K562 (cell line): ENCODE results near the gene TMEM41B. TPM values are rescaled to one million over a fixed set of nuclear protein-coding genes. Genes with fewer than 3 reads are reported as not detected.
A peak's percentile ranks its signal among the peaks of the same experiment; 100 is the strongest.

Source experiments
- ATAC-seq: fragments of 200-7000 bp; cut with Tn5 transposase; 3 replicates; pipeline ENCODE4 v1.9.1; 2020; ENCODE audit warnings: moderate library complexity
- BruUV-seq: library from RNA; stranded (reverse); fragments of 400-500 nt; replicated peaks from 2 replicates; lab custom pipeline; 2021; lab: Mats Ljungman, UMichigan
- CTCF ChIA-PET: fragments of 300-600 bp; formaldehyde crosslinking; extraction: SDS; loops from one replicate; lab custom pipeline; 2021; ENCODE audit warnings: low intra/inter-chr PET ratio; lab: Yijun Ruan, JAX
- POLR2A ChIA-PET: fragments of 300-600, 350-650 bp; sonication (Branson Sonifier 250); formaldehyde crosslinking; extraction: SDS; loops from one replicate; lab custom pipeline; 2021; ENCODE audit warnings: antibody characterized with exemption, inconsistent platforms; lab: Yijun Ruan, JAX
- DNase-seq, 4 experiments: peaks; one replicate each; pipeline versions ENCODE4 v3.0.0 to v3.0.0-alpha.2; 2011 to 2018; ENCODE audit warnings: low spot score in 3 of 4, mixed read lengths in 3 of 4; ENCODE audit errors: extremely low read depth in 1 of 4
- FAIRE-seq: peaks from 2 replicates; lab custom pipeline; 2011; peaks lifted over from hg19 to GRCh38; lab: Jason Lieb, UNC
- H2AFZ ChIP-seq: 2 replicates; pipeline ENCODE4 v1.6.0; 2011; ENCODE audit warnings: low read depth, low read length, control low read depth, inconsistent platforms
- H3K27ac ChIP-seq: fragments of 200-600 bp; 3 replicates; pipeline ENCODE4 v1.8.0; 2011; ENCODE audit warnings: low read depth, mild to moderate bottlenecking, control low read depth, inconsistent platforms, low read length, moderate library complexity, mixed read lengths; ENCODE audit errors: extremely low read depth
- H3K27me3 ChIP-seq, 2 experiments: fragments of 300-600 bp in 1 of 2; 2 replicates in 1 of 2; 3 replicates in 1 of 2; pipeline versions ENCODE4 v1.6.0 to v1.8.0; 2011; ENCODE audit warnings: inconsistent platforms in 2 of 2, low read length in 2 of 2, mild to moderate bottlenecking in 1 of 2, mixed read lengths in 1 of 2, moderate library complexity in 1 of 2; ENCODE audit not compliant: control insufficient read depth in 2 of 2, insufficient read depth in 2 of 2
- H3K36me3 ChIP-seq: fragments of 300-600 bp; 3 replicates; pipeline ENCODE4 v1.8.0; 2011; ENCODE audit warnings: mild to moderate bottlenecking, low read length, inconsistent platforms; ENCODE audit not compliant: control insufficient read depth, insufficient read depth
- H3K4me1 ChIP-seq, 2 experiments: fragments of 200-600 bp in 1 of 2; replicated peaks in 1 of 2; 2 replicates in 1 of 2; 3 replicates in 1 of 2; pipeline versions ENCODE4 v1.5.1 to v1.8.0; 2011; ENCODE audit warnings: inconsistent platforms in 2 of 2, low read length in 2 of 2, mild to moderate bottlenecking in 1 of 2, mixed read lengths in 1 of 2, moderate library complexity in 1 of 2; ENCODE audit not compliant: control insufficient read depth in 2 of 2, insufficient read depth in 2 of 2
- H3K4me2 ChIP-seq: 2 replicates; pipeline ENCODE4 v1.6.1; 2011; ENCODE audit warnings: low read length, control low read depth, inconsistent platforms, mixed read lengths; ENCODE audit not compliant: insufficient read depth
- H3K4me3 ChIP-seq: fragments of 200-600 bp; sonication (generic), shearing (Covaris generic); 2 replicates; pipeline ENCODE4 v1.5.1; 2016; ENCODE audit warnings: control low read depth, inconsistent platforms
- H3K79me2 ChIP-seq: fragments of 200-600 bp; 3 replicates; pipeline ENCODE4 v1.8.0; 2011; ENCODE audit warnings: low read length, inconsistent platforms; ENCODE audit not compliant: control insufficient read depth, insufficient read depth
- H3K9ac ChIP-seq, 2 experiments: 2 replicates each; pipeline versions ENCODE4 v1.6.0 to v1.6.1; 2011; ENCODE audit warnings: low read depth in 2 of 2, low read length in 2 of 2, control low read depth in 1 of 2, inconsistent platforms in 1 of 2, mild to moderate bottlenecking in 1 of 2, mixed read lengths in 1 of 2; ENCODE audit not compliant: insufficient read depth in 1 of 2
- H3K9me1 ChIP-seq: one replicate; pipeline ENCODE4 v1.6.0; 2011; ENCODE audit warnings: inconsistent platforms, mild to moderate bottlenecking, low read length, moderate library complexity; ENCODE audit not compliant: control insufficient read depth, insufficient read depth
- H3K9me3 ChIP-seq: replicated peaks from 2 replicates; pipeline ENCODE4 v1.5.1; 2011; ENCODE audit warnings: low read depth, low read length, inconsistent platforms; ENCODE audit not compliant: control insufficient read depth, insufficient read depth
- H4K20me1 ChIP-seq: replicated peaks from 2 replicates; pipeline ENCODE4 v1.6.1; 2011; ENCODE audit warnings: low read length, inconsistent platforms, mixed read lengths; ENCODE audit not compliant: control insufficient read depth, insufficient read depth
- CBX2 ChIP-seq: fragments of 200-600 bp; sonication (generic); IDR thresholded peaks from one replicate; pipeline ENCODE4 v1.6.1; 2012; ENCODE audit warnings: mild to moderate bottlenecking, low read length, inconsistent platforms; ENCODE audit not compliant: insufficient read depth, poor library complexity, severe bottlenecking
- CHD1 ChIP-seq: fragments of 200-600 bp; sonication (generic); IDR thresholded peaks from one replicate; pipeline ENCODE4 v1.6.1; 2012; ENCODE audit warnings: mild to moderate bottlenecking, moderate library complexity, low read length, inconsistent platforms
- GATAD2A ChIP-seq: fragments of 450-650 bp; IDR thresholded peaks from 2 replicates; pipeline ENCODE4 v1.6.1; 2017
- IFI16 ChIP-seq: fragments of 250-450 bp; sonication (Bioruptor Pico); IDR thresholded peaks from 2 replicates; pipeline ENCODE4 v2.1.2; 2022; ENCODE audit warnings: mild to moderate bottlenecking, inconsistent platforms
- LARP7 ChIP-seq: fragments of 450-650 bp; IDR thresholded peaks from 2 replicates; pipeline ENCODE4 v1.6.1; 2016
- MBD1 ChIP-seq: fragments of 250-450 bp; sonication (Bioruptor Pico); IDR thresholded peaks from 2 replicates; pipeline ENCODE4 v1.8.0; 2022; ENCODE audit warnings: inconsistent platforms
- PHTF2 ChIP-seq: fragments of 250-450 bp; sonication (Bioruptor Pico); IDR thresholded peaks from 2 replicates; pipeline ENCODE4 v1.5.0; 2021; ENCODE audit warnings: mild to moderate bottlenecking
- SP2 ChIP-seq: IDR thresholded peaks from 2 replicates; pipeline ENCODE4 v1.6.1; 2011; ENCODE audit warnings: mild to moderate bottlenecking, low read depth, low read length, moderate library complexity; ENCODE audit not compliant: poor library complexity, severe bottlenecking; ENCODE audit errors: extremely low read depth
- ZNF197 ChIP-seq: fragments of 200-800 bp; sonication (Bioruptor generic); IDR thresholded peaks from 2 replicates; pipeline ENCODE4 v1.6.1; 2016; ENCODE audit warnings: low read depth, missing genetic modification characterization, missing compliant biosample characterization
- ZNF512 ChIP-seq: IDR thresholded peaks from 2 replicates; pipeline ENCODE4 v1.6.1; 2016; ENCODE audit warnings: missing genetic modification characterization, missing compliant biosample characterization
- WGBS: fragments of 100-300 bp; shearing (Covaris generic); methylation state at CpG from one replicate; pipeline ENCODE4 v1.1.6; 2016; ENCODE audit warnings: low coverage, mixed read lengths; ENCODE audit not compliant: insufficient coverage; ENCODE audit errors: missing lambda C conversion rate; 5-methylcytosine and 5-hydroxymethylcytosine counted together
- in situ Hi-C: fragments of 300-500 bp; cut with MboI; formaldehyde crosslinking; loops from 4 replicates; pipeline ENCODE4 v1.15.0; 2018; ENCODE audit warnings: inconsistent platforms, mixed read lengths
- intact Hi-C: fragments of 100-400 bp; cut with micrococcal nuclease; formaldehyde crosslinking; loops from 2 replicates; pipeline ENCODE4 v1.14.2; 2022
- polyA plus RNA-seq, 8 experiments: library from polyadenylated mRNA; depleted of rRNA in 4 of 8; stranded (reverse) in 5 of 8; unstranded in 3 of 8; fragments of >200 nt; fragmentation: Nextera tagmentation in 2 of 8; fragmentation: Illumina TruSeq in 1 of 8; extraction: Ambion mirVana in 2 of 8; extraction: Trizol in 1 of 8; gene quantifications; 2 replicates each; pipeline versions ENCODE4 v1.2.1 to v1.2.3, GENCODE V29; 2011 to 2014; ENCODE audit warnings: inconsistent platforms in 1 of 8, missing spikeins in 1 of 8
- total RNA-seq, 7 experiments: library from RNA; depleted of rRNA in 6 of 7; stranded (reverse); fragments of >200 nt in 6 of 7; fragmentation: Illumina TruSeq in 2 of 7; extraction: Trizol in 2 of 7; gene quantifications; 2 replicates each; pipeline versions ENCODE4 v1.2.1 to v1.2.3, GENCODE V29; 2011 to 2021; ENCODE audit warnings: low replicate concordance in 1 of 7

Gene TMEM41B
- total and polyA plus RNA-seq, 9 of the 15 experiments (the other 6 are each of a cell fraction or from before 2014, with no cell fraction given), result 17.1 to 89.6 (median 48.7) TPM

GRCh38 chr11:9316334-9316733 lies 1.9 kb upstream of the TMEM41B start:
- POLR2A ChIA-PET, result interaction anchor here (0.5 to 2.1 kb wide), 3 partner anchors 13 to 69 kb away, joined by 3 to 18 read pairs (median 5); partner anchors contain the start of gene IPO7
- Histone ChIP-seq H4K20me1 (peaks cover 5% of the 10 kb centered on the region; the same call in 1 of the 2 replicates), H3K27me3 (no peaks in the 10 kb centered on the region), H3K4me2 (no peak overlapping the region), H3K4me3 (no peak overlapping the region), H3K79me2 (peaks cover 34% of the 10 kb centered on the region), H3K4me1 (peaks cover 22 to 38% of the 10 kb centered on the region in 2 experiments), H3K9me1 (peaks cover 7% of the 10 kb centered on the region), H2AFZ (no peak overlapping the region), H3K9ac (no peak overlapping the region), H3K27ac (no peak overlapping the region), H3K9me3 (no peaks in the 10 kb centered on the region), H3K36me3 (peaks cover 11% of the 10 kb centered on the region; the same call in 2 of the 3 replicates)
- in situ Hi-C loops, result loop anchor here (5.0 kb wide), 1 partner anchor 46 kb away; no protein-coding TSS in a partner anchor
- DNase-seq, result no peak
- CTCF ChIA-PET, result interaction anchor here (0.7 kb wide), 1 partner anchor 16 kb away, joined by 4 read pairs; no protein-coding TSS in a partner anchor
- intact Hi-C loops, result no loop called here
- WGBS, result 98% methylated on average over 2 of the region's 2 CpGs
- no peak for ATAC-seq
- no TSS peak for BruUV-seq
- no peak for FAIRE-seq
- TF ChIP-seq GATAD2A (no peak), ZNF197 (CRISPR knock-in tag) (no peak), SP2 (no peak), LARP7 (0 out of 2 replicates have a peak, but pooled peaks have one; percentile 29), ZNF512 (tag) (peak; percentile 68), CBX2 (no peak), MBD1 (peak; percentile 50; the same call in 1 of the 2 replicates), IFI16 (CRISPR knock-in tag) (no peak), PHTF2 (CRISPR knock-in tag) (no peak), CHD1 (no peak)
